SK-N-MC (cell line): ENCODE results near the gene GPC6.

Experiments
- DNase-seq: peaks from one replicate; pipeline ENCODE4 v3.0.0-alpha.2; 2011; ENCODE audit warnings: low read depth, low spot score
- H3K27ac ChIP-seq: fragments of 200-600 bp; sonication (generic); 2 replicates; pipeline ENCODE4 v1.5.1; 2016; ENCODE audit warnings: mixed run types
- H3K36me3 ChIP-seq: fragments of 200-600 bp; sonication (generic); 2 replicates; pipeline ENCODE4 v1.6.1; 2017; ENCODE audit warnings: antibody characterized with exemption, low read length, mixed read lengths; ENCODE audit not compliant: insufficient read depth
- H3K4me3 ChIP-seq: fragments of 200-600 bp; sonication (generic); 2 replicates; pipeline ENCODE4 v1.5.1; 2016
- H3K9ac ChIP-seq: fragments of 200-600 bp; sonication (generic); 2 replicates; pipeline ENCODE4 v1.8.0; 2017; ENCODE audit warnings: mixed run types, mixed read lengths; ENCODE audit not compliant: insufficient read length
- H3K9me3 ChIP-seq: fragments of 200-600 bp; sonication (generic); 2 replicates; pipeline ENCODE4 v1.6.1; 2017; ENCODE audit warnings: low read depth, mild to moderate bottlenecking, antibody characterized with exemption, low read length, moderate library complexity, mixed read lengths
- EZH2 ChIP-seq: fragments of 200-600 bp; sonication (generic); IDR thresholded peaks from one replicate; pipeline ENCODE4 v1.6.1; 2017; ENCODE audit warnings: antibody characterized with exemption
- FOXP2 ChIP-seq: optimal IDR thresholded peaks from 2 replicates; pipeline ENCODE3; 2011; ENCODE audit warnings: mild to moderate bottlenecking, moderate library complexity; ENCODE audit not compliant: insufficient read depth; ENCODE audit errors: extremely low read length, control extremely low read depth
- POLR2AphosphoS5 ChIP-seq: IDR thresholded peaks from 2 replicates; pipeline ENCODE4 v1.6.1; 2012; ENCODE audit warnings: mild to moderate bottlenecking, low read depth, low read length, borderline replicate concordance

GPC6 gene

GRCh38 chr13:94122300-94122915, 895.8 kb downstream of the GPC6 start:
- Histone ChIP-seq H3K9me3 (no peaks in the 10 kb centered on the region), H3K36me3 (no peaks in the 10 kb centered on the region), H3K27ac (no peak overlapping the region), H3K9ac (no peak overlapping the region), H3K4me3 (no peak overlapping the region)
- TF ChIP-seq FOXP2 (no peak), POLR2AphosphoS5 (no peak), EZH2 (no peak)
- DNase-seq: no peak

DNA sequence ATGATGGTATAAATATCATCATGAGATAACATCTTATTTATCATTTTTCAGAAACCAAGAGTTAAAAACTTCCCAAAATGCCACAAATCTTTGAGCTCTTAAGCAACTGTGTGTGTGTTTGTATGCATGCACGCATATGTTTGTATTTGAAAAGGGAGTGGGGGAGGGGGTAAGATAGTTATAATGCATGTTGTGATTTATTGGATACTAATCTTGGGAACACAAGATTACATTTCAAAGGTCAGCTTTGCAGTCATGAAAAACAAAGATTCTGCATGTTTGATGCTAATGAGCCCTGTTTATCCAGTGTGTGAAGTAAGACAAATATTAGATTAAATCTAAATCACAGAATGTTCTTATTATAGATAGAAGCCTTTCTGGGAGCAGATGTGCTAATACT, 897.0 kb downstream of the GPC6 start:
- H3K9me3 ChIP-seq: no peaks in the 10 kb centered on the region
- H3K4me3 ChIP-seq: no peak overlapping the region
- TF ChIP-seq POLR2AphosphoS5: no peak
- TF ChIP-seq EZH2: no peak
- TF ChIP-seq FOXP2: no peak
- no peak overlapping the region for H3K9ac ChIP-seq
- H3K27ac ChIP-seq: no peak overlapping the region
- H3K36me3 ChIP-seq: no peaks in the 10 kb centered on the region
- DNase-seq: no peak

DNA sequence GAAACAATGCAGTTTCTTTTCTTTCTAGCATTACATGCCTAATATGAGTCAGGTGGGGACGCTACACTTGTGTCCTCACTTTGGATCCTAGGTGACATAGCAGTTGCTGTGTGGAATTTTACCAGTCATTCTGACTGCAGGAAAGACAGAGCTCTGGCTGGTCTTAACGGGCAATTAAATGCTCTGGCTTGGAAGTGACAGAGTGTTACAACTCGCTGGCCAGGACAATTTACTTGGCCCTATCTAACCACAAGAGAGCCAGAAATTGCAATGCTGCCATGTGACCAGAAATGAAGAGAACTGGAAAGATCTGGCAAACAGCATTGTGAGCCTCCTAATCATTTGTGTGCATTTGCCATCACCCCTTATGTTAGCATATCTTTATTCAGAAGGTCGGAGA, 901.8 kb downstream of the GPC6 start:
- Histone ChIP-seq H3K4me3 (no peak overlapping the region), H3K9me3 (no peaks in the 10 kb centered on the region), H3K36me3 (no peaks in the 10 kb centered on the region), H3K27ac (no peak overlapping the region), H3K9ac (no peak overlapping the region)
- no peak for TF ChIP-seq FOXP2
- TF ChIP-seq POLR2AphosphoS5: no peak
- TF ChIP-seq EZH2: no peak
- DNase-seq: no peak

DNA sequence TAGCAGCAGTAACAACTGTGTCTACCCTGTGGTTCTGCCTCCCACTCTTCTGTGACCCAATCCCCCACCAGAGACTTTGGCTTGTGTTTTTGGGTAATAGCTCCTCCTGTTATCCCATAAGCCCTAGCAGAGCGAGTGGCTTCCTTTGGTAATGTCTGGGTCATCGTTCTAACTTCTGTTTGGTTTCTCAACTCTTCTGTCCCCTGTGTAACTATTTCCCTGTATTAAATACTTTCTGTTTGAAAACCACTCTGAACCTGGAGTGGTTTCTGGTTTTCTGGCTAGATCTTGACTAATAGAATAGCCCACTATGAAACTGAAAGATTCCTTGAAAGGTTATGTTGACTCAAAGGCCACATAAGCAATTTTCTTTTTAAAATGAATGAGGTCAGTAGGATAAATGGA, 902.9 kb downstream of the GPC6 start:
- Histone ChIP-seq H3K9ac (no peak overlapping the region), H3K27ac (no peak overlapping the region), H3K9me3 (no peaks in the 10 kb centered on the region), H3K36me3 (no peaks in the 10 kb centered on the region), H3K4me3 (no peak overlapping the region)
- no peak for DNase-seq
- TF ChIP-seq EZH2 (no peak), POLR2AphosphoS5 (no peak), FOXP2 (no peak)

DNA sequence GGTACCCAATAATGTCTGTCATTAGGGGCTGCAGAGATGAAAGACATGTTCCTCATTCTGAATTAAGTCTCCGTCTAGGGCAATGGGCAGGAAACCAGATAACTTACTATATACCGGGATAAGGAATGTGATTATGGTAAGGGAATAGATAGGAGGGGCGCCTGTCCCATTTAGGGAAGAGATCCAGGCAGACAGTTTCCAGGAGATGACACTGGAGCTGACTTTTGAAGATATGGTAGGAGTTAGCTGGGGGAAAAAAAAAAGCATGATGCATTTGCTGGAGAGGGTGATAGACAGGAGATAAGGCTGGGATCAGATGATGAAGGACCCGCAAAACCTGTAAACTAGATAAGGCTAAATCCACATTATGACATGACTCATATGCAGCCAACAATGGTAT, 912.2 kb downstream of the GPC6 start:
- Histone ChIP-seq H3K9me3 (no peaks in the 10 kb centered on the region), H3K4me3 (no peak overlapping the region), H3K27ac (no peak overlapping the region), H3K9ac (no peak overlapping the region), H3K36me3 (no peaks in the 10 kb centered on the region)
- TF ChIP-seq EZH2 (no peak), FOXP2 (no peak), POLR2AphosphoS5 (no peak)
- DNase-seq: no peak

DNA sequence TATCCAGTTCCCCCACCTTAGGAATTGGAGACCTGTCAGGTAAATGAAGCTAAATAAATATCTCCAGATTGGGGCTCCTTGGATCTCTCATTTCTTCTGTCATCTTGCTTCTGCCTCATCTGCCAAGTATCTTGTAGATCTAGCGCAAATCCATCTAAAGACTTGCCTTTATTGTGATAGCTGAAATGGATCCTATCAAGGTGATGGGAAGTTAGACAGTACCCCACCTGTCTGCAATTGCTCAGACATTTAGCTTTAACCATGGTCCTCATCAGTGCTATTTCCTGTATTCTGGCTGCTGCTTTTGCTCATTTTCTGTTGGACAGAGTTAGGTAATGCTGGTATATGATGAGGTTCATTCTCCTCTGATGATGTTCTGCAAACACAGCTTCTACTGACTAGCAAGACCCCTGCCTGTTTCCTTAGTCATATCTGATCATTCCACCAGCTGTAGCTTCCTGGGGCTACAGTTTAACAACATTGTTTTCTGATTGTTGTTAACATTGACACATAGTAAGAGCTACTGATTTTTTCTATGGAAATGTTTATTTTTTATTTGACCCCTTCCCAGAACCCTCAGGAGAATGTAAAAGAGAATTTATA, 912.9 kb downstream of the GPC6 start:
- H3K9ac ChIP-seq: no peak overlapping the region
- no peak for TF ChIP-seq POLR2AphosphoS5
- no peak for TF ChIP-seq FOXP2
- no peak for TF ChIP-seq EZH2
- DNase-seq: no peak

DNA sequence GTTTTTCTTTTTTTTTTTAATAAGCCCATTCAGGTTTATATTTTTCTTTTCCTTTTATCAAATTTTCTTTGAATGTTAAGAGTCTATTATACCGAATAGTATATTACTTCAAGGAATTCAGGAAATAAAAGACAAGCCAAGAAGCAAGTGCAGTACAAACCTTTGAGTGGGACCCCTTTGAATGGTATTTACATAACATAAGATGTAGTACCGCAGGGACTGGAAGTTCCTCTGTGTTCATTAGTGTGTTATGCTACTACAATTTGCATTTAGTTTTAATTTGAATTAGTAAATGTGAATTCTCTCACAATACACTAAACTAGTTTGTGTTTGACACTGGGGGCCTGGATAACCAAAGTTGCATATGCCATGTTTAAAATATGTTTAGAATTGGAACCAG, 913.4 kb downstream of the GPC6 start:
- no peak overlapping the region for H3K9ac ChIP-seq
- no peak for DNase-seq
- no peak for TF ChIP-seq POLR2AphosphoS5
- no peak for TF ChIP-seq EZH2
- no peak for TF ChIP-seq FOXP2
- no peak overlapping the region for H3K4me3 ChIP-seq
- H3K27ac ChIP-seq: no peak overlapping the region
- no peaks in the 10 kb centered on the region for H3K9me3 ChIP-seq
- no peaks in the 10 kb centered on the region for H3K36me3 ChIP-seq

More for the DNA sequence above, 912.9 kb downstream of the GPC6 start:
- Histone ChIP-seq H3K9me3 (no peaks in the 10 kb centered on the region), H3K27ac (no peak overlapping the region), H3K36me3 (no peaks in the 10 kb centered on the region), H3K4me3 (no peak overlapping the region)

GRCh38 chr13:94140511-94140910, 913.9 kb downstream of the GPC6 start:
- no peaks in the 10 kb centered on the region for H3K36me3 ChIP-seq
- H3K9me3 ChIP-seq: no peaks in the 10 kb centered on the region
- no peak overlapping the region for H3K27ac ChIP-seq
- no peak overlapping the region for H3K9ac ChIP-seq
- TF ChIP-seq EZH2: no peak
- TF ChIP-seq POLR2AphosphoS5: no peak
- TF ChIP-seq FOXP2: no peak
- DNase-seq: no peak
- no peak overlapping the region for H3K4me3 ChIP-seq

DNA sequence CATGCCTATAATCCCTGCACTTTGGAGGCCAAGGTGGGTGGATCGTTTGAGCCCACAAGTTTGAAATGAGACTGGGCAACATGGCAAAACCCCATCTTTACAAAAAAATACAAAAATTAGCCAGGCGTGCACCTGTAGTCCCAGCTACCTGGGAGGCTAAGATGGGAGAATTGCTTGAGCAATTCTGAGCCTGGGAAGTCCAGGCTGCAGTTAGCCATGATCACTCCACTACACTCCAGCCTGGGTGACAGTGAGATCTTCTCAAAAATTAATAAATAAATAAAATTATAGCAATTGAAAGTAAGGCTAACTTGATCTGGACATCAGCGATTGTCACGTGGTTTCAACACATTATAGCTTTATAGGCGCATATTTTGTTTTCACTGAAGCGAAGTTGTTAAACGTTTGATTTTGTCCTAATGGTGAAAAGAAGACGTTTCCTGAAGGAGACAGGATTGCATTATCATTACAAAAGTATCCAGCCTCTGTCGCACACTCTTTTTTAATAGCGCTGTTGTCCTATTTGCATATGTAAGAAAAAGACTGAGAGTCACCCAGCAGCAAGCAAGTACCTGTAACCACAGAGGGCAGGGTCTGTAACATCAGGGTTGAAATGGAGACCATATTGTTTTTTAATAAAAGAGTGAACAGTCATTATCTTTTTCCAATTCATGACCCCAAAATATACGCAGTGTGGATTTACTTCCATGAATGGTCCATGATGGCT, 917.2 kb downstream of the GPC6 start:
- no peak for TF ChIP-seq EZH2
- TF ChIP-seq POLR2AphosphoS5: no peak
- no peak for TF ChIP-seq FOXP2
- H3K4me3 ChIP-seq: no peak overlapping the region
- H3K9me3 ChIP-seq: no peaks in the 10 kb centered on the region
- no peaks in the 10 kb centered on the region for H3K36me3 ChIP-seq
- H3K9ac ChIP-seq: no peak overlapping the region
- no peak overlapping the region for H3K27ac ChIP-seq
- no peak for DNase-seq
